H1 (cell line): Measurements from ENCODE around the gene CCR3. TPM values are rescaled to one million over a fixed set of nuclear protein-coding genes. Genes with fewer than 3 reads are reported as not detected.

Experiments
- CTCF ChIA-PET: fragments of 300-600 bp; sonication (Branson Sonifier 250); formaldehyde crosslinking; loops from one replicate; lab custom pipeline; 2021; ENCODE audit not compliant: partially characterized antibody; lab: Charles Lee
- POLR2A ChIA-PET: fragments of 300-600 bp; sonication (Branson Sonifier 250); formaldehyde crosslinking; loops from one replicate; lab custom pipeline; 2021; ENCODE audit warnings: inconsistent platforms; ENCODE audit not compliant: partially characterized antibody; lab: Charles Lee
- DNase-seq, 2 experiments: peaks; one replicate each; pipeline versions ENCODE4 v3.0.0 to v3.0.0-alpha.2; 2010 to 2022; ENCODE audit warnings: low spot score in 2 of 2, low read depth in 1 of 2, mixed read lengths in 1 of 2
- FAIRE-seq: peaks from 2 replicates; lab custom pipeline; 2011; peaks lifted over from hg19 to GRCh38; lab: Jason Lieb, UNC
- H2AFZ ChIP-seq: 2 replicates; pipeline ENCODE4 v1.8.1; 2012; ENCODE audit warnings: low read length, inconsistent platforms
- H2AK5ac ChIP-seq: 2 replicates; pipeline ENCODE4 v1.6.1; 2013; ENCODE audit warnings: low read depth, low read length
- H2BK120ac ChIP-seq: replicated peaks from 2 replicates; pipeline ENCODE3; 2013; ENCODE audit warnings: low read depth, low read length, inconsistent platforms
- H2BK12ac ChIP-seq: 2 replicates; pipeline ENCODE4 v1.6.1; 2013; ENCODE audit warnings: low read depth, low read length
- H2BK15ac ChIP-seq: 2 replicates; pipeline ENCODE4 v1.6.1; 2013; ENCODE audit warnings: low read length
- H2BK20ac ChIP-seq: 2 replicates; pipeline ENCODE4 v1.6.1; 2013; ENCODE audit warnings: low read length
- H2BK5ac ChIP-seq: 2 replicates; pipeline ENCODE4 v1.6.1; 2013; ENCODE audit warnings: low read depth, low read length
- H3K14ac ChIP-seq: 2 replicates; pipeline ENCODE4 v1.6.1; 2013; ENCODE audit warnings: inconsistent platforms; ENCODE audit not compliant: insufficient read length
- H3K18ac ChIP-seq: 2 replicates; pipeline ENCODE4 v1.6.1; 2013; ENCODE audit warnings: low read length; ENCODE audit errors: extremely low read depth
- H3K23ac ChIP-seq: 2 replicates; pipeline ENCODE4 v1.6.1; 2013; ENCODE audit warnings: inconsistent platforms; ENCODE audit not compliant: insufficient read length
- H3K23me2 ChIP-seq: 2 replicates; pipeline ENCODE4 v1.6.1; 2013; ENCODE audit warnings: low read depth, low read length
- H3K27ac ChIP-seq: 2 replicates; pipeline ENCODE4 v1.6.1; 2011; ENCODE audit warnings: low read depth, low read length, inconsistent platforms
- H3K27me3 ChIP-seq, 4 experiments: replicated peaks in 1 of 4; 1 replicate in 1 of 4; 2 replicates in 3 of 4; pipeline versions ENCODE4 v1.6.1 to v1.8.1; 2011 to 2013; ENCODE audit warnings: low read length in 3 of 4, mild to moderate bottlenecking in 3 of 4, inconsistent platforms in 2 of 4, mixed read lengths in 2 of 4, moderate library complexity in 1 of 4; ENCODE audit not compliant: control insufficient read depth in 3 of 4, insufficient read depth in 3 of 4; ENCODE audit errors: extremely low read depth in 1 of 4
- H3K36me3 ChIP-seq, 4 experiments: 2 replicates each; pipeline versions ENCODE4 v1.6.1 to v1.8.1; 2011 to 2013; ENCODE audit warnings: mild to moderate bottlenecking in 4 of 4, low read length in 3 of 4, moderate library complexity in 2 of 4, control low read depth in 1 of 4, inconsistent platforms in 1 of 4; ENCODE audit not compliant: insufficient read depth in 4 of 4, control insufficient read depth in 2 of 4
- H3K4ac ChIP-seq: replicated peaks from 2 replicates; pipeline ENCODE3; 2013; ENCODE audit warnings: low read length, low read depth, mixed read lengths, inconsistent platforms; ENCODE audit not compliant: insufficient read length
- H3K4me1 ChIP-seq, 4 experiments: replicated peaks in 1 of 4; 1 replicate in 1 of 4; 2 replicates in 3 of 4; pipeline versions ENCODE4 v1.6.1 to v1.8.1; 2011 to 2013; ENCODE audit warnings: low read length in 3 of 4, inconsistent platforms in 2 of 4, mixed read lengths in 1 of 4; ENCODE audit not compliant: insufficient read depth in 4 of 4, control insufficient read depth in 3 of 4
- H3K4me2 ChIP-seq, 2 experiments: 2 replicates each; pipeline versions ENCODE4 v1.6.1 to v1.8.1; 2011 to 2013; ENCODE audit warnings: low read depth in 2 of 2, low read length in 2 of 2, control low read depth in 1 of 2, inconsistent platforms in 1 of 2, mild to moderate bottlenecking in 1 of 2; ENCODE audit not compliant: insufficient read depth in 1 of 2
- H3K4me3 ChIP-seq, 4 experiments: fragments of 200-600, 300-600 bp in 1 of 4; sonication (generic), shearing (Covaris generic), sonication (Bioruptor Twin) in 1 of 4; 2 replicates each; pipeline versions ENCODE4 v1.5.1 to v1.8.1; 2011 to 2016; ENCODE audit warnings: low read length in 4 of 4, low read depth in 3 of 4, control low read depth in 2 of 4, inconsistent platforms in 2 of 4, mild to moderate bottlenecking in 2 of 4, mixed read lengths in 1 of 4, moderate library complexity in 1 of 4; ENCODE audit not compliant: insufficient read depth in 2 of 4; ENCODE audit errors: extremely low read depth in 1 of 4
- H3K56ac ChIP-seq: replicated peaks from 2 replicates; pipeline ENCODE3; 2013; ENCODE audit warnings: low read depth, mild to moderate bottlenecking, mixed read lengths, low read length, inconsistent platforms; ENCODE audit not compliant: insufficient read length
- H3K79me1 ChIP-seq: 2 replicates; pipeline ENCODE4 v1.6.1; 2013; ENCODE audit warnings: low read depth, low read length, control low read depth
- H3K79me2 ChIP-seq, 2 experiments: 2 replicates each; pipeline versions ENCODE4 v1.6.1 to v1.8.1; 2012 to 2013; ENCODE audit warnings: low read length in 2 of 2, mild to moderate bottlenecking in 2 of 2, inconsistent platforms in 1 of 2; ENCODE audit not compliant: insufficient read depth in 2 of 2, control insufficient read depth in 1 of 2
- H3K9ac ChIP-seq, 4 experiments: replicated peaks in 1 of 4; 1 replicate in 1 of 4; 2 replicates in 3 of 4; pipeline versions ENCODE4 v1.6.1 to v1.8.1; 2011 to 2013; ENCODE audit warnings: low read depth in 3 of 4, low read length in 3 of 4, control low read depth in 2 of 4, mild to moderate bottlenecking in 2 of 4, moderate library complexity in 2 of 4, inconsistent platforms in 1 of 4; ENCODE audit errors: extremely low read depth in 1 of 4
- H3K9me3 ChIP-seq, 2 experiments: 2 replicates each; pipeline versions ENCODE4 v1.6.1 to v1.8.1; 2012 to 2013; ENCODE audit warnings: mild to moderate bottlenecking in 2 of 2, moderate library complexity in 2 of 2, control low read depth in 1 of 2, inconsistent platforms in 1 of 2, low read depth in 1 of 2, low read length in 1 of 2, mixed read lengths in 1 of 2; ENCODE audit not compliant: insufficient read depth in 2 of 2
- H4K20me1 ChIP-seq, 2 experiments: replicated peaks in 1 of 2; 2 replicates each; pipeline versions ENCODE3 to v1.8.1; 2011 to 2013; ENCODE audit warnings: inconsistent platforms in 2 of 2, low read length in 2 of 2, mild to moderate bottlenecking in 1 of 2; ENCODE audit not compliant: insufficient read depth in 2 of 2, control insufficient read depth in 1 of 2
- H4K5ac ChIP-seq: 2 replicates; pipeline ENCODE4 v1.6.1; 2013; ENCODE audit warnings: low read length, low read depth, mixed read lengths, inconsistent platforms; ENCODE audit not compliant: insufficient read length
- H4K8ac ChIP-seq: 2 replicates; pipeline ENCODE4 v1.8.0; 2013; ENCODE audit warnings: mild to moderate bottlenecking, moderate library complexity, low read length, inconsistent platforms; ENCODE audit not compliant: insufficient read depth; ENCODE audit errors: extremely low read depth
- H4K91ac ChIP-seq: replicated peaks from 2 replicates; pipeline ENCODE3; 2013; ENCODE audit warnings: low read length, mixed read lengths, inconsistent platforms; ENCODE audit not compliant: insufficient read length
- BACH1 ChIP-seq: IDR thresholded peaks from 2 replicates; pipeline ENCODE4 v1.6.1; 2012; ENCODE audit warnings: low read length, improper control_type of control experiment
- BCL11A ChIP-seq, 2 experiments: IDR thresholded peaks; one replicate each; pipeline ENCODE4 v1.6.1; 2011; ENCODE audit warnings: low read depth in 2 of 2, low read length in 2 of 2, mild to moderate bottlenecking in 2 of 2
- BRCA1 ChIP-seq: IDR thresholded peaks from 2 replicates; pipeline ENCODE4 v1.6.1; 2012; ENCODE audit warnings: low read depth, low read length, improper control_type of control experiment
- CHD2 ChIP-seq: IDR thresholded peaks from 2 replicates; pipeline ENCODE4 v1.6.1; 2012; ENCODE audit warnings: low read length, improper control_type of control experiment
- CTCF ChIP-seq, 3 experiments: IDR thresholded peaks; 1 replicate in 2 of 3; 2 replicates in 1 of 3; pipeline versions ENCODE4 v1.5.1 to v1.6.1; 2011; ENCODE audit warnings: low read length in 3 of 3, mild to moderate bottlenecking in 3 of 3, inconsistent platforms in 2 of 3, low read depth in 1 of 3, moderate library complexity in 1 of 3; ENCODE audit not compliant: insufficient read depth in 1 of 3; ENCODE audit errors: control extremely low read depth in 1 of 3
- JUN ChIP-seq: IDR thresholded peaks from 2 replicates; pipeline ENCODE4 v1.6.1; 2011; ENCODE audit warnings: low read depth, mild to moderate bottlenecking, improper control_type of control experiment, low read length
- RAD21 ChIP-seq, 2 experiments: IDR thresholded peaks in 1 of 2; conservative IDR thresholded peaks in 1 of 2; 2 replicates each; pipeline ENCODE4 v1.6.1; 2011; ENCODE audit warnings: low read depth in 2 of 2, low read length in 2 of 2, improper control_type of control experiment in 1 of 2, inconsistent platforms in 1 of 2, mild to moderate bottlenecking in 1 of 2, moderate library complexity in 1 of 2
- RBBP5 ChIP-seq: IDR thresholded peaks from 2 replicates; pipeline ENCODE4 v1.7.1; 2012; ENCODE audit warnings: low read depth, mild to moderate bottlenecking, inconsistent platforms, low read length, moderate library complexity, borderline replicate concordance
- SIX5 ChIP-seq: IDR thresholded peaks from 2 replicates; pipeline ENCODE4 v1.6.1; 2011; ENCODE audit warnings: mild to moderate bottlenecking, low read depth, low read length
- SP2 ChIP-seq: IDR thresholded peaks from 2 replicates; pipeline ENCODE4 v1.6.1; 2012; ENCODE audit warnings: mild to moderate bottlenecking, low read length, inconsistent platforms
- TAF7 ChIP-seq: optimal IDR thresholded peaks from 2 replicates; pipeline ENCODE3; 2011; ENCODE audit warnings: low read depth, mild to moderate bottlenecking, inconsistent platforms, low read length, moderate library complexity, borderline replicate concordance
- WGBS, 2 experiments: shearing (Covaris generic) in 1 of 2; methylation state at CpG; one replicate each; pipeline versions ENCODE4 v1.1.6 to v1.1.7; 2013 to 2015; ENCODE audit warnings: low lambda C conversion rate in 2 of 2, mixed read lengths in 2 of 2, inconsistent platforms in 1 of 2, low coverage in 1 of 2, missing lambda C conversion rate in 1 of 2; ENCODE audit not compliant: insufficient replicate concordance in 2 of 2, insufficient coverage in 1 of 2, insufficient read length in 1 of 2; ENCODE audit errors: extremely low coverage in 1 of 2, missing lambda C conversion rate in 1 of 2; 5-methylcytosine and 5-hydroxymethylcytosine counted together
- polyA plus RNA-seq, 7 experiments: library from polyadenylated mRNA; depleted of rRNA in 3 of 7; stranded (reverse) in 5 of 7; unstranded in 2 of 7; fragments of >200 nt in 5 of 7; fragments of 200-250 nt in 2 of 7; gene quantifications; 1 replicate in 5 of 7; 2 replicates in 1 of 7; 4 replicates in 1 of 7; pipeline versions ENCODE4 v1.2.1 to v1.2.3, GENCODE V29; 2011 to 2013; ENCODE audit warnings: missing spikeins in 2 of 7, mixed read lengths in 2 of 7
- total RNA-seq: library from RNA; stranded (reverse); fragmentation: NEBNext Ultra II Directional; extraction: Animal tissue kit (Norgen Biotek cat#: 25700); gene quantifications from 2 replicates; pipeline ENCODE4 v1.2.1, GENCODE V29; 2021

Gene CCR3
- total and polyA plus RNA-seq, 2 of the 8 experiments (the other 6 are each of a cell fraction or from before 2014, with no cell fraction given): not detected

- no peak within 1 kb of the TSS for H3K23ac ChIP-seq
- H4K5ac ChIP-seq: no peak within 1 kb of the TSS
- H2BK20ac ChIP-seq: no peak within 1 kb of the TSS
- no peak within 1 kb of the TSS for H2BK15ac ChIP-seq
- no peak within 1 kb of the TSS for H3K56ac ChIP-seq
- no peak within 1 kb of the TSS for H2AK5ac ChIP-seq
- H3K23me2 ChIP-seq: no peaks in the 10 kb centered on the region
- H3K27ac ChIP-seq: no peak within 1 kb of the TSS
- ChIA-PET POLR2A (interaction anchor here (1.2 kb wide), 1 partner anchor 269 kb away, joined by 3 read pairs; no protein-coding TSS in a partner anchor), CTCF (interaction anchor here (0.5 to 6.6 kb wide), 44 partner anchors 9 to 1471 kb away, joined by 3 to 34 read pairs (median 4); partner anchors contain the start of gene CCR5)
- FAIRE-seq (peak; percentile 78), DNase-seq (peak; percentile 17 to 54)
- H3K4me2 ChIP-seq: no peak within 1 kb of the TSS
- H3K14ac ChIP-seq: no peak within 1 kb of the TSS
- no peaks in the 10 kb centered on the region for H3K79me2 ChIP-seq
- H2BK120ac ChIP-seq: no peak within 1 kb of the TSS
- peaks cover 0 to 2% (median 0%) of the 10 kb centered on the region in 4 experiments; a peak in 2 of 7 replicates for H3K4me1 ChIP-seq
- H4K8ac ChIP-seq: no peak within 1 kb of the TSS
- 0 out of 2 replicates have a peak within 1 kb of the TSS, but pooled peaks have one; percentile 5 for H2AFZ ChIP-seq
- no peak within 1 kb of the TSS for H3K4me3 ChIP-seq
- H3K9me3 ChIP-seq: no peaks in the 10 kb centered on the region
- H4K20me1 ChIP-seq: no peaks in the 10 kb centered on the region
- no peak within 1 kb of the TSS for H3K4ac ChIP-seq
- H4K91ac ChIP-seq: no peak within 1 kb of the TSS
- 49% methylated on average over 3 of the region's 3 CpGs; no CpG with 5 or more reads in 1 of the 2 experiments for WGBS, 2 experiments
- H3K79me1 ChIP-seq: no peaks in the 10 kb centered on the region
- H2BK12ac ChIP-seq: no peak within 1 kb of the TSS
- no peak within 1 kb of the TSS for H3K9ac ChIP-seq
- H3K27me3 ChIP-seq: no peaks in the 10 kb centered on the region
- H3K18ac ChIP-seq: no peak within 1 kb of the TSS
- H2BK5ac ChIP-seq: no peak within 1 kb of the TSS
- H3K36me3 ChIP-seq: no peaks in the 10 kb centered on the region
- no peak for TF ChIP-seq BRCA1
- no peak for TF ChIP-seq JUN
- no peak for TF ChIP-seq BACH1
- TF ChIP-seq BCL11A (IDR thresholded peaks at IDR 0.05; ENCODE audit: low read depth in 2 of 2, low read length in 2 of 2): no peak
- peak; percentile 65 to 83 (median 74) for TF ChIP-seq CTCF (IDR thresholded peaks at IDR 0.05; ENCODE audit: control extremely low read depth in 1 of 3, insufficient read depth in 1 of 3, low read depth in 1 of 3, low read length in 3 of 3)
- TF ChIP-seq RAD21 (IDR thresholded peaks at IDR 0.05 in 1 of 2, conservative IDR thresholded peaks at IDR 0.05 in 1 of 2; ENCODE audit: low read depth in 2 of 2, low read length in 2 of 2): peak; percentile 72 to 77
- no peak for TF ChIP-seq SP2
- TF ChIP-seq RBBP5: no peak
- no peak for TF ChIP-seq SIX5
- TF ChIP-seq CHD2: no peak
- no peak for TF ChIP-seq TAF7
Measured at GRCh38 chr3:46208167-46208704, 34.0 kb upstream of the CCR3 start, which contains the start of gene CCR1. Gene CCR1, minus strand, starts transcription at chr3:46208313. Its CDS starts 4,000 bp downstream, at chr3:46204313.
